ENCODE results near the gene PLBD2.

The PLBD2 gene

GRCh38 chr12:113418213-113418879, 60.0 kb downstream of the PLBD2 start:
- H3K9me3 ChIP-seq (ENCODE audit: insufficient read depth, low read length) = no peaks in the 10 kb centered on the region
- no peaks in the 10 kb centered on the region for H3K79me2 ChIP-seq (ENCODE audit: insufficient read depth, low read length)
- no peaks in the 10 kb centered on the region for H3K27me3 ChIP-seq (ENCODE audit: low read length)
- H3K36me3 ChIP-seq (ENCODE audit: low read length) = no peaks in the 10 kb centered on the region
- H3K9me2 ChIP-seq (replicated peaks; ENCODE audit: insufficient read depth, low read length) = no peaks in the 10 kb centered on the region
- H3K4me2 ChIP-seq (ENCODE audit: low read depth, low read length, poor library complexity, severe bottlenecking) = no peak overlapping the region
- TF ChIP-seq CTCF (IDR thresholded peaks at IDR 0.05; ENCODE audit: insufficient read depth, low read length, poor library complexity, severe bottlenecking) (no peak), EZH2phosphoT487 (conservative IDR thresholded peaks at IDR 0.05; ENCODE audit: low read length) (no peak)
- H3K9ac ChIP-seq (ENCODE audit: low read length) = no peak overlapping the region
- no peaks in the 10 kb centered on the region for H3F3A ChIP-seq (ENCODE audit: insufficient read depth)
- no peak overlapping the region for H3K4me3 ChIP-seq (ENCODE audit: insufficient read depth, low read length, poor library complexity, severe bottlenecking)
- no peak overlapping the region for H3K27ac ChIP-seq (ENCODE audit: low read depth, low read length)
- H4K20me1 ChIP-seq (ENCODE audit: low read depth, low read length) = no peaks in the 10 kb centered on the region
- H2AFZ ChIP-seq (ENCODE audit: low read depth, low read length, severe bottlenecking) = no peak overlapping the region

- Histone ChIP-seq H4K20me1 (ENCODE audit: low read depth, low read length) (no peaks in the 10 kb centered on the region), H3K4me2 (ENCODE audit: low read depth, low read length, poor library complexity, severe bottlenecking) (no peak overlapping the region), H3K4me3 (ENCODE audit: insufficient read depth, low read length, poor library complexity, severe bottlenecking) (no peak overlapping the region), H3K27me3 (ENCODE audit: low read length) (no peaks in the 10 kb centered on the region), H3K36me3 (ENCODE audit: low read length) (no peaks in the 10 kb centered on the region), H3K79me2 (ENCODE audit: insufficient read depth, low read length) (no peaks in the 10 kb centered on the region), H3F3A (ENCODE audit: insufficient read depth) (no peaks in the 10 kb centered on the region), H3K9me3 (ENCODE audit: insufficient read depth, low read length) (no peaks in the 10 kb centered on the region), H3K9me2 (replicated peaks; ENCODE audit: insufficient read depth, low read length) (no peaks in the 10 kb centered on the region), H3K27ac (ENCODE audit: low read depth, low read length) (no peak overlapping the region), H2AFZ (ENCODE audit: low read depth, low read length, severe bottlenecking) (no peak overlapping the region), H3K9ac (ENCODE audit: low read length) (no peak overlapping the region)
- no peak for TF ChIP-seq EZH2phosphoT487 (conservative IDR thresholded peaks at IDR 0.05; ENCODE audit: low read length)
- TF ChIP-seq CTCF (IDR thresholded peaks at IDR 0.05; ENCODE audit: insufficient read depth, low read length, poor library complexity, severe bottlenecking) = no peak
Measured at GRCh38 chr12:113420996-113421595, 62.7 kb downstream of the PLBD2 start.

DNA sequence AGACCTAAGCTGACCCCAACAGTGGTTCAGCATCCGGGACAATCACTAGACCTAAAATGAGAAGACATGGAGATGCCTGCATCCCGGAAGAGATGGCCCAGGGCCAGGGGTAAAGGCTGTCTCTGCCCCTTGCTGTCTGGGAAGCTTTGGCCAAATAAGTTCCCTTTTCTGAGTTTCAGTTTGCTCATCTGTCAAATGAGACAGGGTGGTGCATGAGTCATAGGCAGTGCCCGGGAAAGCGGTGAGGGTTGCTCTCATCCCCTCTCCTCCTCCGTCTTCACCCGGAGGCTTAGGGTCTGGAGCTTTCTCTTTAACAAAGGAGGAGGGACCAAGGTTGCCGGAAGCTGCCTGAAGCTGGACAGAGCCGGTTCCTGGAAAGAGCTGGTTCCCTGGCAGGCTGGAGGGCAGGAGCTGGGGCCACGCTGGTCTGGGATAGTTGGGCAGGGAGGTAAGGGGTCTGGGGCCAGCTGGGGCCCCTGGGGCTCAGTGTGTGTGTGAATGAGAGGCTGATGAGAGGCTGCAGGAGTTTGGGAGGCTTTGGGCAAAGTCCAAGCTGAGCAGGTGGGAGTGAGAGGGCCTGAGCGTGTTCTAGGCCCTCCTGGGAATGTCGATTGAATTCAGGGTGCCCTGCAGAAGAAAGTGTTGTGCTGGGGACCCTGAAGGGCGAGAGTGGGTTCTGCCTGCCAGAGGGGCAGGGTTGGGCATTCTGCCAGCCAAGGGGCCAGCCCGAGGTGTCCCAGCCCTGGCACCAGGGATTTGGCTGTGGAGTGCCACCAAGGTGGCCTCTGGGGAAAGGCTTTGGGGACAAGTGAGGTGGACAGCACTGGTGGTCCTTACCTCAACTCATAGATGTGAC, 63.9 kb downstream of the PLBD2 start, which contains the start of gene SDSL:
Gene SDSL, plus strand, starts transcription at position 351 of the 856 bp plus-strand sequence. CDS start 5,603 bp downstream, outside the sequence.
- Histone ChIP-seq H3K9ac (ENCODE audit: low read length) (no peak within 1 kb of the TSS), H3K4me2 (ENCODE audit: low read depth, low read length, poor library complexity, severe bottlenecking) (no peak within 1 kb of the TSS), H3K27ac (ENCODE audit: low read depth, low read length) (no peak within 1 kb of the TSS), H3K36me3 (ENCODE audit: low read length) (no peaks in the 10 kb centered on the region), H3K79me2 (ENCODE audit: insufficient read depth, low read length) (no peaks in the 10 kb centered on the region), H3F3A (ENCODE audit: insufficient read depth) (no peaks in the 10 kb centered on the region), H3K9me3 (ENCODE audit: insufficient read depth, low read length) (no peaks in the 10 kb centered on the region), H3K9me2 (replicated peaks; ENCODE audit: insufficient read depth, low read length) (no peaks in the 10 kb centered on the region), H3K4me3 (ENCODE audit: insufficient read depth, low read length, poor library complexity, severe bottlenecking) (no peak within 1 kb of the TSS), H2AFZ (ENCODE audit: low read depth, low read length, severe bottlenecking) (no peak within 1 kb of the TSS), H3K27me3 (ENCODE audit: low read length) (no peaks in the 10 kb centered on the region), H4K20me1 (ENCODE audit: low read depth, low read length) (no peaks in the 10 kb centered on the region)
- TF ChIP-seq CTCF (IDR thresholded peaks at IDR 0.05; ENCODE audit: insufficient read depth, low read length, poor library complexity, severe bottlenecking) (no peak), EZH2phosphoT487 (conservative IDR thresholded peaks at IDR 0.05; ENCODE audit: low read length) (no peak)
